ENCODE measurements around the gene DTD2.

The DTD2 gene

GRCh38 chr14:31405106-31405505, 52.2 kb downstream of the DTD2 start:
- no peak for DNase-seq (ENCODE audit: low read depth)

GRCh38 chr14:31403707-31404106, 53.6 kb downstream of the DTD2 start:
- DNase-seq (ENCODE audit: low read depth): no peak

- no peak for DNase-seq (ENCODE audit: low read depth)
These were observed 54.4 kb downstream of the DTD2 start for GRCh38 chr14:31402764-31403439.

GRCh38 chr14:31401369-31401932, 55.9 kb downstream of the DTD2 start:
- no peak for DNase-seq (ENCODE audit: low read depth)

GRCh38 chr14:31400031-31400638, 57.2 kb downstream of the DTD2 start:
- no peak for DNase-seq (ENCODE audit: low read depth)

Measured in stimulated activated CD8-positive, alpha-beta memory T cell treated with anti-CD3 and anti-CD28 coated beads, Interleukin-15, amount 100 ng/mL, for 24 hours (primary cell).